K562 (cell line): ENCODE measurements around the gene CACNA1S. TPM values are rescaled to one million over a fixed set of nuclear protein-coding genes. Genes with fewer than 3 reads are reported as not detected.

ENCODE experiments used
- ATAC-seq: fragments of 200-7000 bp; cut with Tn5 transposase; 3 replicates; pipeline ENCODE4 v1.9.1; 2020; ENCODE audit warnings: moderate library complexity
- BruUV-seq: library from RNA; stranded (reverse); fragments of 400-500 nt; replicated peaks from 2 replicates; lab custom pipeline; 2021; lab: Mats Ljungman, UMichigan
- CTCF ChIA-PET: fragments of 300-600 bp; formaldehyde crosslinking; extraction: SDS; loops from one replicate; lab custom pipeline; 2021; ENCODE audit warnings: low intra/inter-chr PET ratio; lab: Yijun Ruan, JAX
- POLR2A ChIA-PET: fragments of 300-600, 350-650 bp; sonication (Branson Sonifier 250); formaldehyde crosslinking; extraction: SDS; loops from one replicate; lab custom pipeline; 2021; ENCODE audit warnings: antibody characterized with exemption, inconsistent platforms; lab: Yijun Ruan, JAX
- DNase-seq, 4 experiments: peaks; one replicate each; pipeline versions ENCODE4 v3.0.0 to v3.0.0-alpha.2; 2011 to 2018; ENCODE audit warnings: low spot score in 3 of 4, mixed read lengths in 3 of 4; ENCODE audit errors: extremely low read depth in 1 of 4
- FAIRE-seq: peaks from 2 replicates; lab custom pipeline; 2011; peaks lifted over from hg19 to GRCh38; lab: Jason Lieb, UNC
- H2AFZ ChIP-seq: 2 replicates; pipeline ENCODE4 v1.6.0; 2011; ENCODE audit warnings: low read depth, low read length, control low read depth, inconsistent platforms
- H3K27ac ChIP-seq: fragments of 200-600 bp; 3 replicates; pipeline ENCODE4 v1.8.0; 2011; ENCODE audit warnings: low read depth, mild to moderate bottlenecking, control low read depth, inconsistent platforms, low read length, moderate library complexity, mixed read lengths; ENCODE audit errors: extremely low read depth
- H3K27me3 ChIP-seq, 2 experiments: fragments of 300-600 bp in 1 of 2; 2 replicates in 1 of 2; 3 replicates in 1 of 2; pipeline versions ENCODE4 v1.6.0 to v1.8.0; 2011; ENCODE audit warnings: inconsistent platforms in 2 of 2, low read length in 2 of 2, mild to moderate bottlenecking in 1 of 2, mixed read lengths in 1 of 2, moderate library complexity in 1 of 2; ENCODE audit not compliant: control insufficient read depth in 2 of 2, insufficient read depth in 2 of 2
- H3K36me3 ChIP-seq: fragments of 300-600 bp; 3 replicates; pipeline ENCODE4 v1.8.0; 2011; ENCODE audit warnings: mild to moderate bottlenecking, low read length, inconsistent platforms; ENCODE audit not compliant: control insufficient read depth, insufficient read depth
- H3K4me1 ChIP-seq, 2 experiments: fragments of 200-600 bp in 1 of 2; replicated peaks in 1 of 2; 2 replicates in 1 of 2; 3 replicates in 1 of 2; pipeline versions ENCODE4 v1.5.1 to v1.8.0; 2011; ENCODE audit warnings: inconsistent platforms in 2 of 2, low read length in 2 of 2, mild to moderate bottlenecking in 1 of 2, mixed read lengths in 1 of 2, moderate library complexity in 1 of 2; ENCODE audit not compliant: control insufficient read depth in 2 of 2, insufficient read depth in 2 of 2
- H3K4me2 ChIP-seq: 2 replicates; pipeline ENCODE4 v1.6.1; 2011; ENCODE audit warnings: low read length, control low read depth, inconsistent platforms, mixed read lengths; ENCODE audit not compliant: insufficient read depth
- H3K4me3 ChIP-seq: fragments of 200-600 bp; sonication (generic), shearing (Covaris generic); 2 replicates; pipeline ENCODE4 v1.5.1; 2016; ENCODE audit warnings: control low read depth, inconsistent platforms
- H3K79me2 ChIP-seq: fragments of 200-600 bp; 3 replicates; pipeline ENCODE4 v1.8.0; 2011; ENCODE audit warnings: low read length, inconsistent platforms; ENCODE audit not compliant: control insufficient read depth, insufficient read depth
- H3K9ac ChIP-seq, 2 experiments: 2 replicates each; pipeline versions ENCODE4 v1.6.0 to v1.6.1; 2011; ENCODE audit warnings: low read depth in 2 of 2, low read length in 2 of 2, control low read depth in 1 of 2, inconsistent platforms in 1 of 2, mild to moderate bottlenecking in 1 of 2, mixed read lengths in 1 of 2; ENCODE audit not compliant: insufficient read depth in 1 of 2
- H3K9me1 ChIP-seq: one replicate; pipeline ENCODE4 v1.6.0; 2011; ENCODE audit warnings: inconsistent platforms, mild to moderate bottlenecking, low read length, moderate library complexity; ENCODE audit not compliant: control insufficient read depth, insufficient read depth
- H3K9me3 ChIP-seq: replicated peaks from 2 replicates; pipeline ENCODE4 v1.5.1; 2011; ENCODE audit warnings: low read depth, low read length, inconsistent platforms; ENCODE audit not compliant: control insufficient read depth, insufficient read depth
- H4K20me1 ChIP-seq: replicated peaks from 2 replicates; pipeline ENCODE4 v1.6.1; 2011; ENCODE audit warnings: low read length, inconsistent platforms, mixed read lengths; ENCODE audit not compliant: control insufficient read depth, insufficient read depth
- ATF2 ChIP-seq: sonication (generic); formaldehyde crosslinking; IDR thresholded peaks from 2 replicates; pipeline ENCODE4 v1.8.1; 2022; ENCODE audit warnings: missing genetic modification reagents
- FOXM1 ChIP-seq, 2 experiments: fragments of 450-650 bp in 1 of 2; sonication (generic) in 1 of 2; formaldehyde crosslinking in 1 of 2; IDR thresholded peaks; 2 replicates each; pipeline versions ENCODE4 v1.6.1 to v1.9.0; 2017 to 2022; ENCODE audit warnings: low read depth in 2 of 2, mild to moderate bottlenecking in 2 of 2, missing genetic modification reagents in 1 of 2, moderate library complexity in 1 of 2
- GATA2 ChIP-seq: sonication (generic); formaldehyde crosslinking; IDR thresholded peaks from 2 replicates; pipeline ENCODE4 v1.4.0; 2020; ENCODE audit warnings: mild to moderate bottlenecking, missing genetic modification reagents
- HDAC6 ChIP-seq: IDR thresholded peaks from 2 replicates; pipeline ENCODE4 v1.6.1; 2012; ENCODE audit warnings: low read depth, mild to moderate bottlenecking, control low read depth, inconsistent platforms, low read length, moderate library complexity
- KLF16 ChIP-seq: IDR thresholded peaks from 2 replicates; pipeline ENCODE4 v1.6.1; 2016; ENCODE audit warnings: antibody characterized with exemption
- TAF7 ChIP-seq: fragments of 450-650 bp; IDR thresholded peaks from 2 replicates; pipeline ENCODE4 v1.6.1; 2016; ENCODE audit warnings: missing genetic modification characterization, missing compliant biosample characterization
- TEAD2 ChIP-seq: fragments of 450-650 bp; IDR thresholded peaks from 2 replicates; pipeline ENCODE4 v1.6.1; 2016; ENCODE audit warnings: missing genetic modification characterization, control low read depth, missing compliant biosample characterization
- THRA ChIP-seq: fragments of 450-650 bp; IDR thresholded peaks from 2 replicates; pipeline ENCODE4 v1.6.1; 2017; ENCODE audit warnings: mild to moderate bottlenecking, moderate library complexity
- TSHZ1 ChIP-seq: fragments of 250-450 bp; sonication (Bioruptor Pico); IDR thresholded peaks from 2 replicates; pipeline ENCODE4 v1.4.0; 2020; ENCODE audit warnings: mild to moderate bottlenecking, moderate library complexity
- ZHX1 ChIP-seq: fragments of 150-350 bp; conservative IDR thresholded peaks from 2 replicates; pipeline ENCODE4 v1.6.1; 2014; ENCODE audit warnings: low read length
- ZNF431 ChIP-seq: sonication (generic); formaldehyde crosslinking; IDR thresholded peaks from 2 replicates; pipeline ENCODE4 v1.8.0; 2022; ENCODE audit warnings: mild to moderate bottlenecking, missing genetic modification reagents
- ZNF586 ChIP-seq: fragments of 450-650 bp; formaldehyde crosslinking; conservative IDR thresholded peaks from 2 replicates; pipeline ENCODE4 v1.4.0; 2020; ENCODE audit warnings: mild to moderate bottlenecking, moderate library complexity
- WGBS: fragments of 100-300 bp; shearing (Covaris generic); methylation state at CpG from one replicate; pipeline ENCODE4 v1.1.6; 2016; ENCODE audit warnings: low coverage, mixed read lengths; ENCODE audit not compliant: insufficient coverage; ENCODE audit errors: missing lambda C conversion rate; 5-methylcytosine and 5-hydroxymethylcytosine counted together
- in situ Hi-C: fragments of 300-500 bp; cut with MboI; formaldehyde crosslinking; loops from 4 replicates; pipeline ENCODE4 v1.15.0; 2018; ENCODE audit warnings: inconsistent platforms, mixed read lengths
- intact Hi-C: fragments of 100-400 bp; cut with micrococcal nuclease; formaldehyde crosslinking; loops from 2 replicates; pipeline ENCODE4 v1.14.2; 2022
- polyA plus RNA-seq, 8 experiments: library from polyadenylated mRNA; depleted of rRNA in 4 of 8; stranded (reverse) in 5 of 8; unstranded in 3 of 8; fragments of >200 nt; fragmentation: Nextera tagmentation in 2 of 8; fragmentation: Illumina TruSeq in 1 of 8; extraction: Ambion mirVana in 2 of 8; extraction: Trizol in 1 of 8; gene quantifications; 2 replicates each; pipeline versions ENCODE4 v1.2.1 to v1.2.3, GENCODE V29; 2011 to 2014; ENCODE audit warnings: inconsistent platforms in 1 of 8, missing spikeins in 1 of 8
- total RNA-seq, 7 experiments: library from RNA; depleted of rRNA in 6 of 7; stranded (reverse); fragments of >200 nt in 6 of 7; fragmentation: Illumina TruSeq in 2 of 7; extraction: Trizol in 2 of 7; gene quantifications; 2 replicates each; pipeline versions ENCODE4 v1.2.1 to v1.2.3, GENCODE V29; 2011 to 2021; ENCODE audit warnings: low replicate concordance in 1 of 7

CACNA1S gene
- total and polyA plus RNA-seq, 9 of the 15 experiments (the other 6 are each of a cell fraction or from before 2014, with no cell fraction given) = not detected

- TF ChIP-seq HDAC6 = no peak
Observed at GRCh38 chr1:201074018-201074417, 38.2 kb downstream of the CACNA1S start (continued).

GRCh38 chr1:201072922-201073321 lies 39.3 kb downstream of the CACNA1S start:
- no peaks in the 10 kb centered on the region for H3K4me1 ChIP-seq
- ChIA-PET CTCF (no interaction called here), POLR2A (interaction anchor here (0.6 to 2.6 kb wide), 4 partner anchors 9 to 327 kb away, joined by 3 to 6 read pairs (median 4); partner anchors contain the start of gene LAD1)
- no peaks in the 10 kb centered on the region for H3K36me3 ChIP-seq
- no peak overlapping the region for H2AFZ ChIP-seq
- peaks cover 79 to 88% of the 10 kb centered on the region in 2 experiments for H3K27me3 ChIP-seq
- H3K4me2 ChIP-seq = no peak overlapping the region
- peaks cover 18% of the 10 kb centered on the region for H4K20me1 ChIP-seq
- no peaks in the 10 kb centered on the region for H3K9me3 ChIP-seq
- no TSS peak for BruUV-seq
- ATAC-seq (no peak), FAIRE-seq (no peak), DNase-seq (no peak)
- intact Hi-C loops (no loop called here), in situ Hi-C loops (no loop called here)
- H3K27ac ChIP-seq = no peak overlapping the region
- no peaks in the 10 kb centered on the region for H3K9me1 ChIP-seq
- WGBS = 0% methylated on average over 6 of the region's 6 CpGs
- H3K9ac ChIP-seq = no peak overlapping the region
- H3K79me2 ChIP-seq = no peaks in the 10 kb centered on the region
- no peak overlapping the region for H3K4me3 ChIP-seq
- no peak for TF ChIP-seq GATA2 (CRISPR knock-in tag)
- TF ChIP-seq ZNF431 (CRISPR knock-in tag) = no peak
- no peak for TF ChIP-seq ATF2 (CRISPR knock-in tag)
- TF ChIP-seq ZHX1 = no peak
- TF ChIP-seq TAF7 = no peak
- TF ChIP-seq TEAD2 = no peak
- TF ChIP-seq ZNF586 = no peak
- TF ChIP-seq KLF16 = no peak
- TF ChIP-seq FOXM1 (IDR thresholded peaks at IDR 0.05; ENCODE audit: low read depth) = no peak
- TF ChIP-seq FOXM1 (CRISPR knock-in tag; IDR thresholded peaks at IDR 0.05; ENCODE audit: low read depth) = no peak
- TF ChIP-seq THRA = no peak
- no peak for TF ChIP-seq TSHZ1 (CRISPR knock-in tag)
